Omental fat pad (tissue), 4 donors: Measurements from ENCODE around the gene SSC5D. TPM values are rescaled to one million over a fixed set of nuclear protein-coding genes. Genes with fewer than 3 reads are reported as not detected.

Experiments
- ATAC-seq: fragments of 150-250 bp; one replicate; pipeline ENCODE4 v1.9.1; 2016; ENCODE audit warnings: mild to moderate bottlenecking, moderate library complexity; ENCODE audit not compliant: low FRiP score
- DNase-seq: peaks from one replicate; pipeline ENCODE4 v3.0.0-alpha.2; 2019; ENCODE audit warnings: low spot score
- CTCF ChIP-seq, 3 donors: fragments of 450-650 bp; IDR thresholded peaks; one replicate each; pipeline ENCODE4 v1.5.1; 2016 to 2017; ENCODE audit warnings: antibody characterized with exemption in 3 of 3, mild to moderate bottlenecking in 3 of 3, moderate library complexity in 2 of 3
- total RNA-seq, 4 donors: library from RNA; depleted of rRNA; stranded (reverse); fragments of >200 nt; gene quantifications; one replicate each; pipeline ENCODE4 v1.1.0, GENCODE V29; 2016

Gene SSC5D
- total RNA-seq, 4 donors from 2014 or later, result 1.6 to 6.1 (median 3.5) TPM

GRCh38 chr19:55466241-55466614 is 22.0 kb upstream of the SSC5D start:
- no peak for DNase-seq
- no peak for TF ChIP-seq CTCF (IDR thresholded peaks at IDR 0.05)
- ATAC-seq, result no peak

- DNase-seq (peak; percentile 66), ATAC-seq (peak; percentile 89)
- TF ChIP-seq CTCF (IDR thresholded peaks at IDR 0.05), result peak in 2 of 3 donors; percentile 53 to 85
Observed at GRCh38 chr19:55467236-55468053, 20.8 kb upstream of the SSC5D start.

GRCh38 chr19:55468054-55468393 is 20.2 kb upstream of the SSC5D start:
- ATAC-seq, result no peak
- DNase-seq, result no peak
- no peak for TF ChIP-seq CTCF (IDR thresholded peaks at IDR 0.05)

GRCh38 chr19:55471266-55471665 is 17.0 kb upstream of the SSC5D start:
- no peak for TF ChIP-seq CTCF (IDR thresholded peaks at IDR 0.05)
- ATAC-seq, result no peak

GRCh38 chr19:55472463-55472862 is 15.8 kb upstream of the SSC5D start:
- DNase-seq, result no peak
- ATAC-seq, result no peak
- TF ChIP-seq CTCF (IDR thresholded peaks at IDR 0.05), result no peak

More at GRCh38 chr19:55471266-55471665, 17.0 kb upstream of the SSC5D start:
- no peak for DNase-seq

GRCh38 chr19:55473225-55474012 is 14.8 kb upstream of the SSC5D start:
- DNase-seq (no peak), ATAC-seq (no peak)
- TF ChIP-seq CTCF (IDR thresholded peaks at IDR 0.05), result no peak
